Panc1 (cell line): Measurements from ENCODE around the gene CCNB1IP1. TPM values are rescaled to one million over a fixed set of nuclear protein-coding genes. Genes with fewer than 3 reads are reported as not detected.

Source experiments
- total RNA-seq: library from RNA; stranded (reverse); gene quantifications from one replicate; pipeline ENCODE4 v1.2.1, GENCODE V29; 2021; ENCODE audit not compliant: unreplicated experiment

The CCNB1IP1 gene
- total RNA-seq, 1 experiment from 2014 or later = 20.3 TPM

Other genes starting within 250 kb of the CCNB1IP1 start
- not detected for gene OR4K17, start 222.5 kb downstream of the CCNB1IP1 start, total RNA-seq
- not detected for gene OR4N5, start 194.5 kb downstream of the CCNB1IP1 start, total RNA-seq
- gene OR11G2, start 142.4 kb downstream of the CCNB1IP1 start, total RNA-seq = not detected
- gene OR11H6, start 109.6 kb downstream of the CCNB1IP1 start, total RNA-seq = not detected
- not detected for gene OR11H7, start 104.3 kb downstream of the CCNB1IP1 start, total RNA-seq
- not detected for gene OR11H4, start 94.0 kb downstream of the CCNB1IP1 start, total RNA-seq
- gene TTC5, start 27.3 kb downstream of the CCNB1IP1 start, total RNA-seq = 10.0 TPM
- 26.6 TPM for gene PARP2, start 10.4 kb upstream of the CCNB1IP1 start, total RNA-seq
- gene TEP1, start 80.2 kb upstream of the CCNB1IP1 start, total RNA-seq = 17.1 TPM
- not detected for gene KLHL33, start 102.9 kb upstream of the CCNB1IP1 start, total RNA-seq
- gene OSGEP, start 121.5 kb upstream of the CCNB1IP1 start, total RNA-seq = 26.6 TPM
- gene APEX1, start 121.9 kb upstream of the CCNB1IP1 start, total RNA-seq = 163 TPM
- gene PIP4P1, start 128.2 kb upstream of the CCNB1IP1 start, total RNA-seq = 34.8 TPM
- gene PNP, start 136.1 kb upstream of the CCNB1IP1 start, total RNA-seq = 35.1 TPM
- 0.64 TPM for gene RNASE10, start 172.3 kb upstream of the CCNB1IP1 start, total RNA-seq
- gene RNASE9, start 227.8 kb upstream of the CCNB1IP1 start, total RNA-seq = not detected